ENCODE measurements around the gene KLHL3. TPM values are rescaled to one million over a fixed set of nuclear protein-coding genes. Genes with fewer than 3 reads are reported as not detected.

The KLHL3 gene
- total RNA-seq, 1 experiment from 2014 or later: 15.7 TPM

DNA sequence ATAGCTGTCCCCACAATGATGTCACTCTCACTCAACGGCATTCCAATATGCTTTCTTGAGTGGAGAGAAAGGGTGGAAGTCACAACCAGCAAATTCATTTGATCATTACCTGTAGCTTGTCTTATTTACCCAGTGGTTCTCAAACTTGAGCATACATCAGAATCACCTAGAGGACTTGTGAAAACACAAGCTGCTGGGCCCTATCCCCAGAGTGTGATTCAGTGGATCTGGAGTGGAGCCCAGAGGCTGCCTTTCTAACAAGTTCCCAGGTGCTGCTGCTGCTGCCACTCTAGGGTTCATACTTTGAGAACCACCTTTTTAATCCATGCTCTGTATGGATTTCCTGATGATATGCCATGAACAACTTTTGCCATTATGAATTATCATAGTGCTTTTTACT is 94.7 kb downstream of the KLHL3 start:
- no peak for DNase-seq (ENCODE audit: low spot score)
- no peaks in the 10 kb centered on the region for H3K27me3 Mint-ChIP-seq (ENCODE audit: low read depth)
- ChIA-PET POLR2A (no interaction called here), CTCF (interaction anchor here (6.6 kb wide), 1 partner anchor 11 kb away, joined by 40 read pairs; no protein-coding TSS in a partner anchor)
- no peak overlapping the region for H3K27ac Mint-ChIP-seq
- peaks cover 14% of the 10 kb centered on the region; the same call in 1 of the 2 replicates for H3K9me3 Mint-ChIP-seq
- H3K4me3 Mint-ChIP-seq: no peak overlapping the region
- H3K36me3 Mint-ChIP-seq: peaks cover 30% of the 10 kb centered on the region
- no peak for TF ChIP-seq ETV6 (CRISPR knock-in tag; IDR thresholded peaks at IDR 0.05)
- TF ChIP-seq NFE2L1 (CRISPR knock-in tag; IDR thresholded peaks at IDR 0.05): no peak
- no peak for TF ChIP-seq GTF2I (CRISPR knock-in tag; conservative IDR thresholded peaks at IDR 0.05)
- no peak for TF ChIP-seq ZNF138 (CRISPR knock-in tag; conservative IDR thresholded peaks at IDR 0.05)
- no peak for TF ChIP-seq JAZF1 (CRISPR knock-in tag; IDR thresholded peaks at IDR 0.05)
- TF ChIP-seq EMX1 (CRISPR knock-in tag; IDR thresholded peaks at IDR 0.05): no peak
- no peak for TF ChIP-seq TEAD1 (CRISPR knock-in tag; IDR thresholded peaks at IDR 0.05)
- no peaks in the 10 kb centered on the region for H3K4me1 Mint-ChIP-seq
- ATAC-seq: no peak

DNA sequence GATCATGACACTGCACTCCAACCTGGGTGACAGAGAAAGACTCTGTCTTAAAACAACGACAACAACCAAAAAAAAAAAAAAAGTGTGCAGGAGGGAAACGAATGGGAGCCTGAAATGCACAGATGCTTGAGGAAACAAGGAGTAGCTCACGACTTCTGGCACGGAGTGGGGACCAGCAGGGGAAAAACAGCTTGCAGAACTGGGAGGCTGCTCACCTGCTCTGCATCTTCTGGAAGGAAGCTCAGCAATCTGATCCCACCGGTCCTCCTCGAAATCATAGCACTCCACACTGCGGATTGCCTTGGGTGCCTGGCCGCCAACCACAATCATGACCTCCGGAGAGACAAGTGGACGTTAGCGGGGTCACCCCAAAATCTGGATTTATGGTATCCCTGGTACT is 96.2 kb downstream of the KLHL3 start:
- CTCF ChIA-PET: interaction anchor here (1.3 to 6.6 kb wide), 3 partner anchors 10 to 103 kb away, joined by 8 to 40 read pairs (median 13); no protein-coding TSS in a partner anchor
- peaks cover 21% of the 10 kb centered on the region for H3K36me3 Mint-ChIP-seq

More for the DNA sequence above, 96.2 kb downstream of the KLHL3 start:
- no peak for TF ChIP-seq GRHL2 (CRISPR knock-in tag; IDR thresholded peaks at IDR 0.05; ENCODE audit: insufficient replicate concordance, severe bottlenecking)
- TF ChIP-seq ETV6 (CRISPR knock-in tag; IDR thresholded peaks at IDR 0.05): no peak
- TF ChIP-seq, protein P1, sequence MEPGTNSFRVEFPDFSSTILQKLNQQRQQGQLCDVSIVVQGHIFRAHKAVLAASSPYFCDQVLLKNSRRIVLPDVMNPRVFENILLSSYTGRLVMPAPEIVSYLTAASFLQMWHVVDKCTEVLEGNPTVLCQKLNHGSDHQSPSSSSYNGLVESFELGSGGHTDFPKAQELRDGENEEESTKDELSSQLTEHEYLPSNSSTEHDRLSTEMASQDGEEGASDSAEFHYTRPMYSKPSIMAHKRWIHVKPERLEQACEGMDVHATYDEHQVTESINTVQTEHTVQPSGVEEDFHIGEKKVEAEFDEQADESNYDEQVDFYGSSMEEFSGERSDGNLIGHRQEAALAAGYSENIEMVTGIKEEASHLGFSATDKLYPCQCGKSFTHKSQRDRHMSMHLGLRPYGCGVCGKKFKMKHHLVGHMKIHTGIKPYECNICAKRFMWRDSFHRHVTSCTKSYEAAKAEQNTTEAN (CRISPR knock-in tag; IDR thresholded peaks at IDR 0.05): no peak
- TF ChIP-seq, protein P2, sequence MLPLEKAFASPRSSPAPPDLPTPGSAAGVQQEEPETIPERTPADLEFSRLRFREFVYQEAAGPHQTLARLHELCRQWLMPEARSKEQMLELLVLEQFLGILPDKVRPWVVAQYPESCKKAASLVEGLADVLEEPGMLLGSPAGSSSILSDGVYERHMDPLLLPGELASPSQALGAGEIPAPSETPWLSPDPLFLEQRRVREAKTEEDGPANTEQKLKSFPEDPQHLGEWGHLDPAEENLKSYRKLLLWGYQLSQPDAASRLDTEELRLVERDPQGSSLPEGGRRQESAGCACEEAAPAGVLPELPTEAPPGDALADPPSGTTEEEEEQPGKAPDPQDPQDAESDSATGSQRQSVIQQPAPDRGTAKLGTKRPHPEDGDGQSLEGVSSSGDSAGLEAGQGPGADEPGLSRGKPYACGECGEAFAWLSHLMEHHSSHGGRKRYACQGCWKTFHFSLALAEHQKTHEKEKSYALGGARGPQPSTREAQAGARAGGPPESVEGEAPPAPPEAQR (CRISPR knock-in tag; IDR thresholded peaks at IDR 0.05): no peak
- TF ChIP-seq, protein P3, sequence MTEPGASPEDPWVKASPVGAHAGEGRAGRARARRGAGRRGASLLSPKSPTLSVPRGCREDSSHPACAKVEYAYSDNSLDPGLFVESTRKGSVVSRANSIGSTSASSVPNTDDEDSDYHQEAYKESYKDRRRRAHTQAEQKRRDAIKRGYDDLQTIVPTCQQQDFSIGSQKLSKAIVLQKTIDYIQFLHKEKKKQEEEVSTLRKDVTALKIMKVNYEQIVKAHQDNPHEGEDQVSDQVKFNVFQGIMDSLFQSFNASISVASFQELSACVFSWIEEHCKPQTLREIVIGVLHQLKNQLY (CRISPR knock-in tag; IDR thresholded peaks at IDR 0.05): no peak
- TF ChIP-seq, protein P4, sequence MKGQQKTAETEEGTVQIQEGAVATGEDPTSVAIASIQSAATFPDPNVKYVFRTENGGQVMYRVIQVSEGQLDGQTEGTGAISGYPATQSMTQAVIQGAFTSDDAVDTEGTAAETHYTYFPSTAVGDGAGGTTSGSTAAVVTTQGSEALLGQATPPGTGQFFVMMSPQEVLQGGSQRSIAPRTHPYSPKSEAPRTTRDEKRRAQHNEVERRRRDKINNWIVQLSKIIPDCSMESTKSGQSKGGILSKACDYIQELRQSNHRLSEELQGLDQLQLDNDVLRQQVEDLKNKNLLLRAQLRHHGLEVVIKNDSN (CRISPR knock-in tag; IDR thresholded peaks at IDR 0.05): no peak
- TF ChIP-seq, protein P5, sequence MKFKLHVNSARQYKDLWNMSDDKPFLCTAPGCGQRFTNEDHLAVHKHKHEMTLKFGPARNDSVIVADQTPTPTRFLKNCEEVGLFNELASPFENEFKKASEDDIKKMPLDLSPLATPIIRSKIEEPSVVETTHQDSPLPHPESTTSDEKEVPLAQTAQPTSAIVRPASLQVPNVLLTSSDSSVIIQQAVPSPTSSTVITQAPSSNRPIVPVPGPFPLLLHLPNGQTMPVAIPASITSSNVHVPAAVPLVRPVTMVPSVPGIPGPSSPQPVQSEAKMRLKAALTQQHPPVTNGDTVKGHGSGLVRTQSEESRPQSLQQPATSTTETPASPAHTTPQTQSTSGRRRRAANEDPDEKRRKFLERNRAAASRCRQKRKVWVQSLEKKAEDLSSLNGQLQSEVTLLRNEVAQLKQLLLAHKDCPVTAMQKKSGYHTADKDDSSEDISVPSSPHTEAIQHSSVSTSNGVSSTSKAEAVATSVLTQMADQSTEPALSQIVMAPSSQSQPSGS (CRISPR knock-in tag; IDR thresholded peaks at IDR 0.05; ENCODE audit: borderline replicate concordance, low read depth): no peak
- TF ChIP-seq PRRX2 (CRISPR knock-in tag; IDR thresholded peaks at IDR 0.05): no peak
- no peak for TF ChIP-seq ZNF232 (CRISPR knock-in tag; IDR thresholded peaks at IDR 0.05)
- TF ChIP-seq, protein P6, sequence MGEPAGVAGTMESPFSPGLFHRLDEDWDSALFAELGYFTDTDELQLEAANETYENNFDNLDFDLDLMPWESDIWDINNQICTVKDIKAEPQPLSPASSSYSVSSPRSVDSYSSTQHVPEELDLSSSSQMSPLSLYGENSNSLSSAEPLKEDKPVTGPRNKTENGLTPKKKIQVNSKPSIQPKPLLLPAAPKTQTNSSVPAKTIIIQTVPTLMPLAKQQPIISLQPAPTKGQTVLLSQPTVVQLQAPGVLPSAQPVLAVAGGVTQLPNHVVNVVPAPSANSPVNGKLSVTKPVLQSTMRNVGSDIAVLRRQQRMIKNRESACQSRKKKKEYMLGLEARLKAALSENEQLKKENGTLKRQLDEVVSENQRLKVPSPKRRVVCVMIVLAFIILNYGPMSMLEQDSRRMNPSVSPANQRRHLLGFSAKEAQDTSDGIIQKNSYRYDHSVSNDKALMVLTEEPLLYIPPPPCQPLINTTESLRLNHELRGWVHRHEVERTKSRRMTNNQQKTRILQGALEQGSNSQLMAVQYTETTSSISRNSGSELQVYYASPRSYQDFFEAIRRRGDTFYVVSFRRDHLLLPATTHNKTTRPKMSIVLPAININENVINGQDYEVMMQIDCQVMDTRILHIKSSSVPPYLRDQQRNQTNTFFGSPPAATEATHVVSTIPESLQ (CRISPR knock-in tag; IDR thresholded peaks at IDR 0.05): no peak
- no peak for TF ChIP-seq NFATC4 (CRISPR knock-in tag; IDR thresholded peaks at IDR 0.05)
- H3K9me3 Mint-ChIP-seq: no peaks in the 10 kb centered on the region
- ATAC-seq: no peak
- no peak overlapping the region for H3K27ac Mint-ChIP-seq
- no peaks in the 10 kb centered on the region for H3K27me3 Mint-ChIP-seq (ENCODE audit: low read depth)
- H3K4me3 Mint-ChIP-seq: no peak overlapping the region
- POLR2A ChIA-PET: no interaction called here
- no peak for DNase-seq (ENCODE audit: low spot score)
- 0 out of 2 replicates have a peak, but pooled peaks cover 4% of the 10 kb centered on the region for H3K4me1 Mint-ChIP-seq
